A673 (cell line): ENCODE measurements around the gene ENSA. TPM values are rescaled to one million over a fixed set of nuclear protein-coding genes. Genes with fewer than 3 reads are reported as not detected.
"Not testable (repeated sequence)": the region's sequence is repeated elsewhere in the genome, so short reads cannot be mapped to it uniquely, and the experiment has no call there.

Source experiments
- BruUV-seq: library from RNA; stranded (reverse); fragments of 400-500 nt; replicated peaks from 2 replicates; lab custom pipeline; 2021; lab: Mats Ljungman, UMichigan
- CTCF ChIA-PET: fragments of 300-600 bp; sonication (Branson Sonifier 250); formaldehyde crosslinking; loops from one replicate; lab custom pipeline; 2022; ENCODE audit warnings: antibody characterized with exemption; lab: Charles Lee
- POLR2A ChIA-PET: fragments of 300-600 bp; sonication (Branson Sonifier 250); formaldehyde crosslinking; loops from one replicate; lab custom pipeline; 2022; ENCODE audit warnings: antibody characterized with exemption; ENCODE audit not compliant: low non-redundant PET; lab: Charles Lee
- DNase-seq: peaks from one replicate; pipeline ENCODE4 v3.0.0-alpha.2; 2015; ENCODE audit warnings: low spot score
- H3K27ac ChIP-seq: fragments of 200-600 bp; sonication (generic); 2 replicates; pipeline ENCODE4 v1.5.1; 2016; ENCODE audit warnings: mixed run types, low read depth, mild to moderate bottlenecking, mixed read lengths, antibody characterized with exemption, low read length; ENCODE audit not compliant: poor library complexity, severe bottlenecking
- H3K27me3 ChIP-seq: fragments of 200-600 bp; sonication (generic); replicated peaks from 2 replicates; pipeline ENCODE4 v1.6.1; 2017; ENCODE audit warnings: mixed run types, low read depth, mild to moderate bottlenecking, mixed read lengths, antibody characterized with exemption, low read length; ENCODE audit not compliant: insufficient read depth, poor library complexity
- H3K36me3 ChIP-seq: fragments of 200-600 bp; sonication (generic); 2 replicates; pipeline ENCODE4 v1.6.1; 2016; ENCODE audit warnings: mixed run types, mild to moderate bottlenecking, mixed read lengths, antibody characterized with exemption, low read length; ENCODE audit not compliant: insufficient read depth, poor library complexity, severe bottlenecking
- H3K4me1 ChIP-seq: fragments of 200-600 bp; sonication (generic); 2 replicates; pipeline ENCODE4 v1.6.1; 2017; ENCODE audit warnings: mixed run types, mild to moderate bottlenecking, mixed read lengths, antibody characterized with exemption, low read length; ENCODE audit not compliant: insufficient read depth, poor library complexity, severe bottlenecking
- H3K4me3 ChIP-seq: fragments of 200-600 bp; sonication (generic); 2 replicates; pipeline ENCODE4 v1.5.1; 2016; ENCODE audit warnings: low read depth, mixed run types, mild to moderate bottlenecking, mixed read lengths, low read length; ENCODE audit not compliant: poor library complexity, severe bottlenecking
- H3K9me3 ChIP-seq: fragments of 200-600 bp; sonication (generic); 2 replicates; pipeline ENCODE4 v1.6.1; 2016; ENCODE audit warnings: mixed run types, low read depth, mild to moderate bottlenecking, mixed read lengths, antibody characterized with exemption, low read length; ENCODE audit not compliant: poor library complexity, severe bottlenecking
- CTCF ChIP-seq: fragments of 300-800, 200-600 bp; sonication (generic); conservative IDR thresholded peaks from 2 replicates; pipeline ENCODE4 v1.5.1; 2017; ENCODE audit warnings: low read depth, mild to moderate bottlenecking, antibody characterized with exemption, low read length, moderate library complexity, mixed read lengths
- EZH2 ChIP-seq: fragments of 200-600 bp; sonication (generic); IDR thresholded peaks from 2 replicates; pipeline ENCODE4 v1.6.1; 2017; ENCODE audit warnings: borderline replicate concordance, low read depth, mild to moderate bottlenecking, mixed read lengths, antibody characterized with exemption, low read length; ENCODE audit not compliant: poor library complexity, severe bottlenecking
- intact Hi-C: fragments of 100-400 bp; cut with micrococcal nuclease; formaldehyde crosslinking; loops from one replicate; pipeline ENCODE4 v1.10.0; 2022; ENCODE audit not compliant: unreplicated experiment
- total RNA-seq: library from RNA; stranded (reverse); gene quantifications from 2 replicates; pipeline ENCODE4 v1.2.3, GENCODE V29; 2021

The ENSA gene
- total RNA-seq, 1 experiment from 2014 or later = 237 TPM

- POLR2A ChIA-PET = not testable (repeated sequence)
Measured at GRCh38 chr1:150580966-150581365, 48.4 kb downstream of the ENSA start.

GRCh38 chr1:150579945-150580642, 49.3 kb downstream of the ENSA start:
- peak overlapping the region; percentile 90 for H3K4me3 ChIP-seq
- ChIA-PET CTCF (interaction anchor here (0.8 to 1.8 kb wide), 3 partner anchors 19 to 41 kb away, joined by 3 to 7 read pairs (median 3); no protein-coding TSS in a partner anchor), POLR2A (interaction anchor here (1.7 kb wide), 1 partner anchor 50 kb away, joined by 13 read pairs; the partner anchor contains the start of gene ENSA)
- no peaks in the 10 kb centered on the region for H3K9me3 ChIP-seq
- H3K36me3 ChIP-seq = peaks cover 33% of the 10 kb centered on the region
- BruUV-seq = TSS peak; percentile 90
- H3K27me3 ChIP-seq = no peaks in the 10 kb centered on the region
- H3K4me1 ChIP-seq = peaks cover 22% of the 10 kb centered on the region
- H3K27ac ChIP-seq = peak overlapping the region; percentile 98
- intact Hi-C loops = loop anchor here (2.0 kb wide), 2 partner anchors 41 to 49 kb away; partner anchors contain the start of gene ENSA
- no peak for TF ChIP-seq EZH2
- no peak for DNase-seq

More at GRCh38 chr1:150580966-150581365, 48.4 kb downstream of the ENSA start:
- H3K4me3 ChIP-seq, BruUV-seq, H3K9me3 ChIP-seq, DNase-seq, H3K27ac ChIP-seq, CTCF ChIA-PET, H3K27me3 ChIP-seq, intact Hi-C loops: not testable (repeated sequence)
- Histone ChIP-seq H3K36me3 (peaks cover 24% of the 10 kb centered on the region), H3K4me1 (peaks cover 13% of the 10 kb centered on the region)

- H3K4me3 ChIP-seq = peak within 1 kb of the TSS; percentile 90
- H3K4me1 ChIP-seq = peaks cover 26% of the 10 kb centered on the region
- ChIA-PET POLR2A (interaction anchor here (0.5 to 1.7 kb wide), 6 partner anchors 25 to 343 kb away, joined by 3 to 13 read pairs (median 6); partner anchors contain the start of gene ENSA), CTCF (interaction anchor here (0.6 to 1.8 kb wide), 5 partner anchors 39 to 348 kb away, joined by 3 to 8 read pairs (median 3); partner anchors contain the start of gene ENSA)
- H3K36me3 ChIP-seq = peaks cover 40% of the 10 kb centered on the region
- H3K27ac ChIP-seq = peak within 1 kb of the TSS; percentile 98
- H3K27me3 ChIP-seq = no peaks in the 10 kb centered on the region
- TF ChIP-seq EZH2 = peak; percentile 38
- no peak for TF ChIP-seq CTCF
- no TSS peak for BruUV-seq
- DNase-seq = peak; percentile 97
- intact Hi-C loops = loop anchor here (2.0 kb wide), 2 partner anchors 41 to 49 kb away; partner anchors contain the start of gene ENSA
- no peaks in the 10 kb centered on the region for H3K9me3 ChIP-seq
Measured at GRCh38 chr1:150579110-150579944, 50.1 kb downstream of the ENSA start, which contains the start of gene MCL1. MCL1 (minus strand) TSS chr1:150579610; CDS start chr1:150579530, 80 bp downstream.
